H9 (cell line): ENCODE results near the gene EFNA3. TPM values are rescaled to one million over a fixed set of nuclear protein-coding genes. Genes with fewer than 3 reads are reported as not detected.

ENCODE experiments used
- DNase-seq: peaks from one replicate; pipeline ENCODE4 v3.0.0-alpha.2; 2017
- H2AFZ ChIP-seq: one replicate; pipeline ENCODE4 v1.6.1; 2013; ENCODE audit warnings: mild to moderate bottlenecking, low read length, control low read depth, moderate library complexity
- H2AK5ac ChIP-seq: 2 replicates; pipeline ENCODE4 v1.6.1; 2013; ENCODE audit warnings: low read length, control low read depth, mixed read lengths; ENCODE audit not compliant: insufficient read length
- H2BK120ac ChIP-seq: one replicate; pipeline ENCODE4 v1.6.1; 2013; ENCODE audit warnings: low read depth, mild to moderate bottlenecking, low read length, control low read depth, inconsistent platforms; ENCODE audit not compliant: poor library complexity, severe bottlenecking
- H2BK12ac ChIP-seq: 2 replicates; pipeline ENCODE4 v1.6.1; 2013; ENCODE audit warnings: low read length, control low read depth, mixed read lengths, low read depth; ENCODE audit not compliant: insufficient read length
- H2BK15ac ChIP-seq: 2 replicates; pipeline ENCODE4 v1.6.1; 2013; ENCODE audit warnings: low read depth, low read length, control low read depth
- H2BK20ac ChIP-seq: one replicate; pipeline ENCODE4 v1.6.1; 2013; ENCODE audit warnings: low read depth, mild to moderate bottlenecking, low read length, control low read depth, inconsistent platforms; ENCODE audit not compliant: poor library complexity, severe bottlenecking
- H2BK5ac ChIP-seq: 2 replicates; pipeline ENCODE4 v1.6.1; 2013; ENCODE audit warnings: low read length, control low read depth, mixed read lengths; ENCODE audit not compliant: insufficient read length
- H3K14ac ChIP-seq: 2 replicates; pipeline ENCODE4 v1.6.1; 2013; ENCODE audit warnings: low read length, control low read depth; ENCODE audit not compliant: insufficient read depth
- H3K18ac ChIP-seq: 2 replicates; pipeline ENCODE4 v1.6.1; 2013; ENCODE audit warnings: low read depth, mild to moderate bottlenecking, mixed read lengths, low read length, control low read depth; ENCODE audit not compliant: insufficient read length
- H3K23ac ChIP-seq: 2 replicates; pipeline ENCODE4 v1.6.1; 2013; ENCODE audit warnings: low read length, control low read depth, mixed read lengths, low read depth; ENCODE audit not compliant: insufficient read length
- H3K23me2 ChIP-seq: 2 replicates; pipeline ENCODE4 v1.6.1; 2013; ENCODE audit warnings: low read depth, mild to moderate bottlenecking, mixed read lengths, low read length, control low read depth; ENCODE audit not compliant: insufficient read length, poor library complexity, severe bottlenecking
- H3K27ac ChIP-seq: 2 replicates; pipeline ENCODE4 v1.5.1; 2013; ENCODE audit warnings: low read length, control low read depth, mixed read lengths, low read depth; ENCODE audit not compliant: insufficient read length
- H3K27me3 ChIP-seq: 2 replicates; pipeline ENCODE4 v1.6.1; 2013; ENCODE audit warnings: low read length, control low read depth, inconsistent platforms; ENCODE audit not compliant: insufficient read depth
- H3K4ac ChIP-seq: 2 replicates; pipeline ENCODE4 v1.6.1; 2013; ENCODE audit warnings: low read depth, mild to moderate bottlenecking, control low read depth, inconsistent platforms, low read length, moderate library complexity
- H3K4me1 ChIP-seq: 2 replicates; pipeline ENCODE4 v1.6.1; 2013; ENCODE audit warnings: low read length, control low read depth, inconsistent platforms; ENCODE audit not compliant: insufficient read depth
- H3K4me2 ChIP-seq: 2 replicates; pipeline ENCODE4 v1.6.1; 2013; ENCODE audit warnings: low read length, control low read depth, mixed read lengths; ENCODE audit not compliant: insufficient read length, insufficient read depth
- H3K56ac ChIP-seq: 2 replicates; pipeline ENCODE4 v1.6.1; 2013; ENCODE audit warnings: low read depth, mild to moderate bottlenecking, mixed read lengths, low read length, control low read depth; ENCODE audit not compliant: insufficient read length
- H3K79me1 ChIP-seq: 2 replicates; pipeline ENCODE4 v1.6.1; 2013; ENCODE audit warnings: low read depth, mild to moderate bottlenecking, moderate library complexity, low read length, control low read depth, inconsistent platforms; ENCODE audit not compliant: insufficient read depth, poor library complexity, severe bottlenecking
- H3K79me2 ChIP-seq: 2 replicates; pipeline ENCODE4 v1.6.1; 2013; ENCODE audit warnings: low read length, control low read depth, inconsistent platforms; ENCODE audit not compliant: insufficient read depth
- H3K9ac ChIP-seq: 2 replicates; pipeline ENCODE4 v1.6.1; 2013; ENCODE audit warnings: low read length, control low read depth, mixed read lengths; ENCODE audit not compliant: insufficient read length; ENCODE audit errors: extremely low read depth
- H3K9me3 ChIP-seq: one replicate; pipeline ENCODE4 v1.6.1; 2013; ENCODE audit warnings: low read depth, low read length, inconsistent platforms; ENCODE audit not compliant: control insufficient read depth
- H3T11ph ChIP-seq: one replicate; pipeline ENCODE4 v1.6.1; 2013; ENCODE audit warnings: mild to moderate bottlenecking, low read length, control low read depth, inconsistent platforms
- H4K20me1 ChIP-seq: one replicate; pipeline ENCODE4 v1.6.1; 2013; ENCODE audit not compliant: control insufficient read depth, insufficient read length, insufficient read depth
- H4K5ac ChIP-seq: 2 replicates; pipeline ENCODE4 v1.6.1; 2013; ENCODE audit warnings: low read depth, mild to moderate bottlenecking, mixed read lengths, low read length, control low read depth; ENCODE audit not compliant: insufficient read length
- H4K8ac ChIP-seq: replicated peaks from 2 replicates; pipeline ENCODE4 v1.6.1; 2013; ENCODE audit warnings: low read length, control low read depth, mixed read lengths, low read depth; ENCODE audit not compliant: insufficient read length
- H4K91ac ChIP-seq: 2 replicates; pipeline ENCODE4 v1.6.1; 2013; ENCODE audit warnings: low read depth, mild to moderate bottlenecking, moderate library complexity, mixed read lengths, low read length, control low read depth; ENCODE audit not compliant: insufficient read length
- H3K27ac Mint-ChIP-seq, 3 experiments: 2 replicates in 2 of 3; 3 replicates in 1 of 3; pipeline ENCODE4 v1.8.0; 2020 to 2021; ENCODE audit warnings: mixed read lengths in 3 of 3, mild to moderate bottlenecking in 1 of 3, moderate library complexity in 1 of 3
- H3K27me3 Mint-ChIP-seq: 2 replicates; pipeline ENCODE4 v1.8.0; 2021; ENCODE audit warnings: low read depth, mild to moderate bottlenecking, moderate library complexity, mixed read lengths
- H3K36me3 Mint-ChIP-seq, 3 experiments: 2 replicates in 2 of 3; 3 replicates in 1 of 3; pipeline ENCODE4 v1.8.0; 2020 to 2021; ENCODE audit warnings: low read depth in 3 of 3, mixed read lengths in 3 of 3; ENCODE audit not compliant: insufficient read depth in 1 of 3
- H3K4me1 Mint-ChIP-seq, 2 experiments: 2 replicates each; pipeline ENCODE4 v1.8.0; 2020; ENCODE audit warnings: mixed read lengths in 2 of 2
- H3K4me3 Mint-ChIP-seq, 2 experiments: 2 replicates in 1 of 2; 3 replicates in 1 of 2; pipeline ENCODE4 v1.8.0; 2020 to 2021; ENCODE audit warnings: mild to moderate bottlenecking in 2 of 2, mixed read lengths in 2 of 2, moderate library complexity in 1 of 2
- H3K9me3 Mint-ChIP-seq, 2 experiments: 2 replicates in 1 of 2; 3 replicates in 1 of 2; pipeline ENCODE4 v1.8.0; 2020; ENCODE audit warnings: mild to moderate bottlenecking in 2 of 2, mixed read lengths in 2 of 2, moderate library complexity in 1 of 2
- CTCF ChIP-seq: fragments of 200-600 bp; sonication (generic); conservative IDR thresholded peaks from 3 replicates; pipeline ENCODE4 v1.8.0; 2021; ENCODE audit warnings: antibody characterized with exemption, mild to moderate bottlenecking
- WGBS: extraction: QIAGEN DNeasy Blood & Tissue Kit; methylation state at CpG from one replicate; pipeline ENCODE4 v1.1.7; 2013; ENCODE audit warnings: missing lambda C conversion rate, low lambda C conversion rate, mixed read lengths; ENCODE audit not compliant: insufficient read length; ENCODE audit errors: extremely low coverage; 5-methylcytosine and 5-hydroxymethylcytosine counted together
- total RNA-seq: library from RNA; stranded (reverse); gene quantifications from 2 replicates; pipeline ENCODE4 v1.2.1, GENCODE V29; 2021

The EFNA3 gene
- total RNA-seq, 1 experiment from 2014 or later: 3.9 TPM

GRCh38 chr1:155030899-155031298, 47.7 kb upstream of the EFNA3 start:
- H3K4me2 ChIP-seq: no peak overlapping the region
- no peak overlapping the region for H3T11ph ChIP-seq
- H2BK15ac ChIP-seq: no peak overlapping the region
- H2BK5ac ChIP-seq: no peak overlapping the region
- Mint-ChIP-seq H3K9me3 (no peaks in the 10 kb centered on the region), H3K4me1 (peaks cover 0 to 8% of the 10 kb centered on the region in 2 experiments; a peak in 2 of 4 replicates), H3K36me3 (no peaks in the 10 kb centered on the region), H3K27ac (no peak overlapping the region), H3K4me3 (no peak overlapping the region), H3K27me3 (peaks cover 24% of the 10 kb centered on the region)
- H3K4ac ChIP-seq: no peak overlapping the region
- H3K79me2 ChIP-seq: no peaks in the 10 kb centered on the region
- H3K4me1 ChIP-seq: no peaks in the 10 kb centered on the region
- H3K23me2 ChIP-seq: no peaks in the 10 kb centered on the region
- H3K79me1 ChIP-seq: no peaks in the 10 kb centered on the region
- no peak overlapping the region for H3K9ac ChIP-seq
- no peak overlapping the region for H2BK12ac ChIP-seq
- H3K27ac ChIP-seq: no peak overlapping the region
- H2AFZ ChIP-seq: no peak overlapping the region
- H4K91ac ChIP-seq: no peak overlapping the region
- WGBS: no CpG with 5 or more reads among the region's 11 CpGs
- H3K23ac ChIP-seq: no peak overlapping the region
- H3K56ac ChIP-seq: no peak overlapping the region
- H3K27me3 ChIP-seq: no peaks in the 10 kb centered on the region
- DNase-seq: no peak
- no peak overlapping the region for H2AK5ac ChIP-seq
- H3K9me3 ChIP-seq: no peaks in the 10 kb centered on the region
- no peaks in the 10 kb centered on the region for H4K20me1 ChIP-seq
- H3K18ac ChIP-seq: no peak overlapping the region
- no peak for TF ChIP-seq CTCF
- no peak overlapping the region for H4K5ac ChIP-seq
- no peak overlapping the region for H2BK20ac ChIP-seq
- no peak overlapping the region for H3K14ac ChIP-seq
- H2BK120ac ChIP-seq: no peak overlapping the region
- H4K8ac ChIP-seq: no peak overlapping the region
